HG02943 (cell line): ENCODE data around the gene HSPH1.
"Not testable (repeated sequence)": the region's sequence is repeated elsewhere in the genome, so short reads cannot be mapped to it uniquely, and the experiment has no call there.

ENCODE experiments used
- ATAC-seq: cut with Tn5 transposase; IDR thresholded peaks from one replicate; pipeline ENCODE4 v1.9.1; 2021; ENCODE audit warnings: mild to moderate bottlenecking, low read depth, moderate library complexity; ENCODE audit not compliant: unreplicated experiment

HSPH1 gene

DNA sequence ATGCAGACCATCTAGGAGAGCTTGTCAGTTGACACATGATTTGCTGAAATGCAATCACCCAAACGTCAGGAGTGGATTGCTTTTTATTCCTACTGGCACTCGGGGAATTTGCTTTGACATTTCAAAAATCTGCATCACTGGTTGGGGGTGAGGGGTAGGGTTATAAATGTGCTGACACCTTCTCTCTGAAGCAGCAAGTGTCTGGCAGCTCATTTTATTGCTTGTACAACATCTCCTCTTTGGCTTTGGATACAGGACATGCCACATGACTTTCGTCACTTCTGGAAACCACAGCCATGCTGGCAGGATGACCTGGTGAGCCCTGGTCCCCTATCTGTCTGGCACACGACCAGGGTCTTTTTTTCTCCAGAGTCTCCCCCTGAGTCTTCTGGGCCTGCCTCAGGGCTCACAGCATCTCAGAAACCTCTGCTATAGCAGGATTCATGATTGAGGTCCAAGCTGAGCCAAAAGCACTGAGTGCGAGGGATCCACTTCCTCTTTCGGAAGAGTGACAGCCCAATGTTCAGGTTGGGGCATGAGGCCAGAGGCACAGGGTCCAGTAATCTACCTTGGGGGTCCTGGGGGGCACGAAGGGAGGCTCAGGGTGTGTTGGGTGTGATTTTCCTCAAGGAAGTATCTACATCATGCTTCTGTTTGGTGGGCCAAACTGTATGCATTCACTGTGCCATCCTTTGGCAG is 60.1 kb downstream of the HSPH1 start:
- no peak for ATAC-seq

GRCh38 chr13:31100721-31101120 is 61.0 kb downstream of the HSPH1 start:
- no peak for ATAC-seq

DNA sequence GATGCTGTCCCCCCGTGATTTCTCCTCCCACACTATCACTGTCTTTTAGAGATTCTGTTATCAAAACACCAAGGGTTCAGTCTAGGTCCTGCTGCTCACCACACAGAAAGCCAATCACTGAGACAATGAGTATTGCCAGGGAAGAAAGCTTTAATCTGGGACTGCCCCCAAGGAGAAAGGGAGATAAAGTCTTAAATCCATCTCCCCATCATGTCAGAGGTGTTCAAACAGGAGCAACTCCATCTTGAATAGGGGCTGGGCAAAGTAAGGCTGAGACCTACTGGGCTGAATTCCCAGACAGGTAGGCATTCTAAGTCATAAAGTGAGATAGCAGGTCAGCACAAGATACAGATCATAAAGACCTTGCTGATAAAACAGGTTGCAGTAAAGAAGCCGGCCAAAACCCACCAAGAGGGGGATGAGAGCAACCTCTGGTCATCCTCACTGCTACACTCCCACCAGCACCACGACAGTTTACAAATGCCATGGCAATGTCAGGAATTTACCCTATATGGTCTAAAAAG is 63.7 kb downstream of the HSPH1 start:
- not testable (repeated sequence) for ATAC-seq

GRCh38 chr13:31096654-31097302 is 64.9 kb downstream of the HSPH1 start:
- ATAC-seq, result no peak

GRCh38 chr13:31094331-31095015 is 67.2 kb downstream of the HSPH1 start:
- no peak for ATAC-seq

DNA sequence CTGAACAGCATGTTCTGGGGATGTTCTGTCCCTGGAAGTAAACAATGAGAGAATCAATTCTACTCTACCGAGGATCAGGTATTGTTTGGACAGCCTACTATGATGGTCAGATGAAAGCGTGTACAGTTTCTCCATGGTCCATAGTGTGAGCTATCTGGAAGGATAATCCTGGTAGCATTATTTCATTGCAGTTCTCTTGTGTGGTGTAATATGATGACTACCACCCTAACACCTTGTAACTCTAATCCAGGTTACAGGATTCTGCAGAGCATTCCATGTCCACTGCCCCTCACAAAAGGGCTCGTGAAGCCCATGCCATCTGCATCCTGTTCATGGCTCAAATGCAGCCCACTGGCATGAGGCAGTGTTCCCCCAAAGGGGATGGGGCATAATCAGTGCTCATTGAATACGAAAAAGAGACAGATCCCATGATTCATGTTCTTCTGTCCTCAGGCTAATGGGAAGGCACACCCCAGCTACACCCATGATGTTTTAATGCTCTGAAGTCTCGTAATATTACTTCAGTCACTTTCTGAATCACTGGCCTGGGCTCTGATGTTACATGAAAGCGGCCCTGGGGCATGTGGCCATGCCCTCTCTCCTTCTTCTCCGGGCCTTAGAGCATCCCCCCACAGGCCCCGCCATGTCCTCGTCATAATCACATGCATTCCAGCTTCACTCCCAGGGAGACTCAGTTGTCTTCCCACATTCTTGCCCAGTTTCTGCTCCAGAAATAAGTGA is 68.4 kb downstream of the HSPH1 start:
- ATAC-seq, result no peak

DNA sequence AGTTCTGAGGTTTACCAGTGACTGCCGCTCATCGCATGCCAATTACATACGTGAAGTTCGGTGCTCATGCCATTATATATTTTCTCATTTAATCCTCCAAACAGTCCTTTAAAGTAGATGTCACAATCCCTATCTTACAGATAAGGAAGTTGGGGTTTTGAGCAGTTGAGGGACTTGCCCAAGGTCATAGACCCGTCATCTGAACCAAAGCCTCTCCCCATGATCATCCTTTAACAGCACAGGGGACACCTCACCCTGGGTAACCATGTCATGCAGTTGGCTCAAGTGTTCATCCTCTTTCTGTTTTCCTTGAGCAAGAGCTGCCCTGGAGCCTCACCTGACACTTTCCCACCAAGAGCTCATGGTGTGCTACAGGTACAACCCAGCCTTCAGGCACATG is 69.1 kb downstream of the HSPH1 start:
- ATAC-seq, result no peak

- ATAC-seq, result no peak
Measured at GRCh38 chr13:31090961-31091624, 70.6 kb downstream of the HSPH1 start.

DNA sequence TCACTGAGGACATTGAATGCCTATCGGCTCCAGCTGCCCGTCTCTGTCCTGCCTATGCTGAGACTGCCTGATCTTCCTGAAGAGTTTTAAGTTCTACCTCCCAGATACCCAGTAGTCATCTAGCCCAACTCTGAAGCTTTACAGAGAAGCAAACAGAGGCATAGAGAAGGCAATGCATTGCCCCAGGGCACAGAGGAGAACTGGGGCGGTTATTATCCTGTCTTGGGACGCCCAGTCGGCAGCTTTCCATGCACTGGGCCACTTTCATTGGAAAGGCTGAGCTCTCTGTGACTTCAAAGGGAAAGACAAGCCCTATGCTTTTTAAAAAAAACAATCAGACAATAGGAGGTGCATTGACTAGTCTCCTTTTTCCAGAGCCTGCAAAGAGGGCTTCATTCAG is 71.6 kb downstream of the HSPH1 start:
- ATAC-seq, result no peak

GRCh38 chr13:31089649-31090048 is 72.1 kb downstream of the HSPH1 start:
- no peak for ATAC-seq

DNA sequence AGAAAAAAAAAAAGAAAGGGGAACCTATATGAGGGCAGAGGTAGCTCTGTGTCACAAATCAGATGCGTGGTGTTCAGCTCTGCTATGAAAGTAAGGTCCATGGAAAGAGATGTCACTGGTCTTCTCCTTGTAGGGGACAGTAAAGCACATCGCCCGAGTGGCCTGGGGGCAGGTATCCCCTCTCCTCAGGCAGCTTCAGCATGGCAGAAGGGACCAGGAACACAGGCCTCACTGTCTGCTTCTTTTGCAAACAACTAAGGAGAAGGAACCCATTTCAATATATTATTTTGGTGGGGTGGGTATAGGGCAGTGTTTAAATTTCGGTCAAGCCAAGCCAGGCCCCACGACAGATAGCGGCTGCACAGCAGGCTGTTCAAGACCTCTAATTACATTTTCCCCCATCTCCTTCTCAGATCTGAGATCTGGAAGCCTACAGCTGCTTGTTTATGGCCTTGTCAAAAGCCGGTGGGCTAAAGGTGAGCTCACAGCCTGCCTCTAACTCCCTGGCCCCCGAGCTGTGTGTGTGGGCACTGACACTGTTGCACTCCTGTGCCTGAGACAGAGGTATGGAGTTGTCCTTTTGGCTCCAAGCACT is 72.8 kb downstream of the HSPH1 start:
- ATAC-seq, result no peak
